ACHN (cell line): Measurements from ENCODE around the gene HGD.
"Not testable (repeated sequence)": the region's sequence is repeated elsewhere in the genome, so short reads cannot be mapped to it uniquely, and the experiment has no call there.

ENCODE experiments used
- DNase-seq: peaks from one replicate; pipeline ENCODE4 v3.0.0-alpha.2; 2015
- in situ Hi-C: cut with HindIII; loops from 2 replicates; pipeline ENCODE4 v1.10.0; 2017; ENCODE audit warnings: low sequenced_read_pairs, low pct_ligation_motif_present, low pct_unique_long_range_greater_than_20kb

Gene HGD

DNA sequence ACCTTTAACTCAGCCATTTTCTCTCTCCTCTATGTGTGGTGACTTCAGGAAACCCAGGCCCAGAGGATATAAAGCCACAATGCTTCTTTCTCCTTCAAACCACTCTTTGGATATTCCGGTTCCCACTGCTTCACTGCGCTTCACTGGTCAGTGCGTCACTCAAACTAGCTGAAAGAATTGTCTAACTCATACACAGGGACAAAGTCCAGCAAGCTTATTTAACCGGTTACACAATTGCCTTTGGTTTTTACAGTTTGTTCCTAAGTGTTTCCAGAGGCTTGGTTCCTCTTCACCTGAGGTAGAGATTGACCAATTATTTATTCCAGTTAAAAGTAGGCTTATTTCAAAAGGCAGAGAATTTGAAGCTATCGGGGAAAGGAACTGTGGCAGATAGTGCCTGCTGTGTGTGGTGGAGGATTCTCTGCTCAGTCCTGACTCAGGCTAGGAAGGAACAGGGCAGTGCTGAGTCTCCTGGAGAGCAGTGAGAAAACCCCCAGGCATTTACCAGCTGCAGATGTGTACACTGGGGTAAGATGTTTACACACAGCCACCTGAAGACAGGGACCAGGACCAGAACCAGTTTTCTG, at the start of gene HGD:
Gene HGD (minus strand): TSS at position 145 of the 587 bp plus-strand sequence. CDS start 128 bp downstream, at position 17.
- peak; percentile 85 for DNase-seq
- in situ Hi-C loops = no loop called here

DNA sequence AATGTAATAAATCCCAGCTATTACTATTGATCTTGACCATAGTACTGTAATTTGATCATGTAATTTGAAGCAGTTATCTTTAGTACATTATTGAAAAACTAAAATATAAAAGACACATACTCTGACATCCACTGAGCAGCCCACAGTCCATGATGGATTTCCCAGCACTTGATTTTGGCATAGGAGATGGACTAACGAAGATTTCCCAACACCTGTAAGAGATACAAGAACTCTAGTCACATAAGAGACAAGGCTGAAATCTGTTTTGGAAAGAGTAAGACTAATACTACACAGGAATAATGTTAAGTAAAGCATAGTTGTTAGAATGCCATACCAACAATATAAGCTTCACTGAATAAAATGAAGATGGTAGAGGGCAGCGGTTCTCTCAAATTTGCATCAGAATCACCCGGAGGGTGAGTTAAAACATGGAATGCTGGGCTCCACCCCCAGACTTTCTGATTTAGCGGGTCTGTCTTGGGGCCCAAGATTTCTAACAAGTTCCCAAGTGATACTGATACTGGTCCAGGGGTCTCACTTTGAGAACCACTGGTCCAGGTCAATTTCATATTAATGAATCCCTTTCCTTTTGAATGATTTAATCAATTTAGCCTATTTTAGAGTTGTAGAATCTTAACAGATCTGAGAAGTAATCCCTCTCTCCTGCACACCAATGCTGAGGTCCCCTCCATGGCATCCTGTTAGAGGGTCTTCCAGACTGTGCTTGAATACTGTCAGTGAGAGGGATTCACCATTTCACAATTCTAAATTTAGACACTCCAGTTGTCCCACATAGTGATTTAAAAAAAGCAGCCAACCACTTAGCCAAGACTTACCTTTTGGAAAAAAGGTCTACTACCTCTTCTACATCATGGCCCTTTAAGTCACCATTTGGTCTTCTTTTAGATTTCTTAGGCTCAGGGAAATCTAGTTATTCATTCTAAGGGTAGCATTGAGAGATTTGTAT, 48.8 kb upstream of the HGD start:
- DNase-seq = no peak

DNA sequence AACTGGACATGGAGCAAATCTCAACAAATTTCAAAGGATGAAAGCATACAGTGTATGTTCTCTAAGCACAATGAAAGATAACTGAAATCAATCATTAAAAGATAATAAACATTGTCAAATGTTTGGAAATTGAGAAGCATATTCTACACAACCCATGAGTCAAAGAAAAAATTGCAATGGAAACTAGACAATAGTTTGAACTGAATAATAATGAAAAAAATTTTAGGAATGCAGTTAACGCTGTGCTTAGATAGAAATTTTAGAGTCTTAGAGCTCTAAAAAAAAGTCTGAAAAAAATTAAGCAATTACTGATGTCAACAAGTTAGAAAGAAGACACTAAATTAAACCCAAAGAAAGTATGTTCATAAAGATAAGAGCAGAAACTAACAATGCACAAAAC, 44.8 kb upstream of the HGD start:
- in situ Hi-C loops = no loop called here
- DNase-seq = no peak

More for the DNA sequence above, 48.8 kb upstream of the HGD start:
- in situ Hi-C loops = no loop called here

- DNase-seq, in situ Hi-C loops: not testable (repeated sequence)
Observed at GRCh38 chr3:120719167-120719834, 37.3 kb upstream of the HGD start.

DNA sequence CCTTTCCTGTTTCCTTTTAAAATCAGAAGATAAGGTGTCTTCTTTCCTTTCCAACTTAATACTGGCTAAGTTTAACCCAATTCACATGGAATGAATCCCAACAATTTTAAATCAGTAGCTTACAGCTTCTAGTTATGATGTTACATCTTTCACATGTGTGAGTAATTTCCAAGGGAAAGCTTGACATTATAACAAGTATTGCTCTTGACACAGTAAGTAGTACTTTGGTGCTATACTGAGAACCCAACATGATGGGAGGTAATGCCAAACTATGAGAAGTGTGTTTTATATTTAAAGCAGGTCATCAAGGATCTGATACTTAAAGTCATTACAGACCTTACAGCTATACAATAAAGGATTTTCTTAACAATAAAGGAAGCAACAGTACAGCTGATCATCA, 31.2 kb upstream of the HGD start:
- no peak for DNase-seq
- in situ Hi-C loops = no loop called here

DNA sequence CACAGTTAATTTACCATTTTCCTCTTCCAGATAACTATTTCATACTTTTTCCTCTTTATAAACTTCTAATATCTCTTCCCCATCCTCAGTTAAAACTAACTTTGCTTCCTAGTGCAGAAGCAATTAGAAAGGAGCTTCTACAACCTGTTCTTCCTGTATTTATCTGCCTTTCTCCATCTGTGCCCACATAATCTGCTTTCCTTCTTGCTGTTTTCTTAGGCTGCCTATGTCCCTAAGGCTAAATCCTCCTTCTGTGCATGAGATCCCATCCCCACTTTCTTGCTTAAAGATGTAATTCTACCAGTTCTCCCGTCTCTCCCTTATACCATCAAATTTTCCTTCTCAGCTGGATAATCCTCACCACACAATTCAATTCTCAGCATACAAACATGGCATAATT, 28.3 kb upstream of the HGD start:
- DNase-seq = no peak
- in situ Hi-C loops = no loop called here

GRCh38 chr3:120708408-120708807, 26.4 kb upstream of the HGD start:
- in situ Hi-C loops = no loop called here
- no peak for DNase-seq

GRCh38 chr3:120706950-120707349, 24.9 kb upstream of the HGD start:
- DNase-seq = no peak
- in situ Hi-C loops = no loop called here

DNA sequence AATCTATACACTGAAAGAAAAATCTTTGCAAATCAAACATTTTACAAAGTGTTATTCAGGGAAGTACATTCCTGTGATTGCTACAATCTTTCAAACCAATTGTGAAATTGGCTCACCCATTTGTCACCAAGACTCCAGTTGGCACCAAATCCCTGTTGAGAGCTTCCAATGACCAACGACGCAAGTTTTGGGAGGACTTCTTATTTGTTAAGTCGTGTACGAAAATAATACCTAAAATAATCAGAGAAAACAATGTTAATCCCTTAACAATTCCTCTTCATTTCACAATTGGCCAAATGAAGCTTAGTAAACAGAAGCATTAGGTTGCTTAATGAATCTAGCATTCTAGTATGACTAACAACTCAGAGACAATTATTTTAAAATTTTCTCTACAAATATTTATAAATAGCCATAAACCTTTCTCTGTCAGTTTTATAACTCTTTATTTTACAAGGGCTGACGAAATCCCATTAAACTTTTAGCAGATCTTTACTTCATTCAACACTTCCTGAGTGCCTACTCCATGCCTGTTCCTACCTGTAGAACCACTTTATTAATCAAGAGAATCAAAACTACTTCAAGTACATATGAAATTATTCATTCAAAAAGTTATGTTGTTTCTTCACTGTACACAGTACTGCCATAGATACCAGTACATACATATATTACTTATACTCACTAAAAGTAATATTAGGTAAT, 24.0 kb upstream of the HGD start:
- DNase-seq = no peak
- in situ Hi-C loops = no loop called here

GRCh38 chr3:120699333-120699732, 17.3 kb upstream of the HGD start:
- DNase-seq = no peak
- in situ Hi-C loops = no loop called here

- DNase-seq = no peak
- in situ Hi-C loops = no loop called here
Observed at GRCh38 chr3:120693439-120694171, 11.6 kb upstream of the HGD start.

DNA sequence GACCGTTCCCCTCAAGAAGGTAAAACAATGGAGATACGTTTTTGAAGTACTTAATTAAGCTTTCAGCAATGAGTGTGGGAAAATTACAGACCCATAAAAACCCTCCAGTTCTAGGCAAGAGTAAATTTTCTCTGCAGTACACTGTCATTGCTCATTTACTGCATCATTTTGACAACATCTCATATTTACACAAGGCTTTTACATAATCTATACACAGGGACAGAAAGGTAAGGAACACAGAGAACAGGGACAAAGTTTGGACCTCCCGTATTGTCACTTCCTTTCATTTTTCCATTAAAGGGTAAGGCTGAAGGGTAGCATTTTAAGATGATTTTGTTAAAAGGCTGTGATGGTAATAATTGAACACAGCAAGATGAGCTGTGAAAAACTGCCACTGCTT, 7.4 kb upstream of the HGD start:
- in situ Hi-C loops = no loop called here

GRCh38 chr3:120688121-120688520, 6.1 kb upstream of the HGD start:
- in situ Hi-C loops = no loop called here
- DNase-seq = no peak

More for the DNA sequence above, 7.4 kb upstream of the HGD start:
- DNase-seq = no peak

- no peak for DNase-seq
- in situ Hi-C loops = no loop called here
Observed at GRCh38 chr3:120685411-120685810, 3.4 kb upstream of the HGD start.

GRCh38 chr3:120684896-120685295, 2.9 kb upstream of the HGD start:
- DNase-seq = no peak
- in situ Hi-C loops = no loop called here

GRCh38 chr3:120683671-120684301, 1.7 kb upstream of the HGD start:
- in situ Hi-C loops = no loop called here
- no peak for DNase-seq

- DNase-seq = no peak
- in situ Hi-C loops = no loop called here
Observed at GRCh38 chr3:120683213-120683612, 1.2 kb upstream of the HGD start.
